Measurements from ENCODE around the gene MDFIC2. TPM values are rescaled to one million over a fixed set of nuclear protein-coding genes. Genes with fewer than 3 reads are reported as not detected.

Gene MDFIC2
- total RNA-seq, 1 donor from 2014 or later: not detected

- Mint-ChIP-seq H3K4me3 (ENCODE audit: low read depth) (no peak overlapping the region), H3K4me1 (ENCODE audit: low read depth) (peaks cover 2% of the 10 kb centered on the region), H3K9me3 (ENCODE audit: low read depth) (no peaks in the 10 kb centered on the region), H3K36me3 (ENCODE audit: insufficient read depth) (no peaks in the 10 kb centered on the region), H3K27ac (no peak overlapping the region), H3K27me3 (peaks cover 34% of the 10 kb centered on the region)
- no peak for TF ChIP-seq CTCF (IDR thresholded peaks at IDR 0.05; ENCODE audit: unreplicated experiment)
- DNase-seq (ENCODE audit: low spot score, unreplicated experiment): no peak
Observed at GRCh38 chr3:70176224-70176623, 136.2 kb downstream of the MDFIC2 start.

- Mint-ChIP-seq H3K4me1 (ENCODE audit: low read depth) (no peaks in the 10 kb centered on the region), H3K27ac (no peak overlapping the region), H3K36me3 (ENCODE audit: insufficient read depth) (no peaks in the 10 kb centered on the region), H3K9me3 (ENCODE audit: low read depth) (peaks cover 7% of the 10 kb centered on the region), H3K27me3 (peaks cover 16% of the 10 kb centered on the region), H3K4me3 (ENCODE audit: low read depth) (no peak overlapping the region)
- no peak for DNase-seq (ENCODE audit: low spot score, unreplicated experiment)
- TF ChIP-seq CTCF (IDR thresholded peaks at IDR 0.05; ENCODE audit: unreplicated experiment): no peak
Observed at GRCh38 chr3:70156808-70157207, 155.6 kb downstream of the MDFIC2 start.

- Mint-ChIP-seq H3K4me3 (ENCODE audit: low read depth) (no peak overlapping the region), H3K27me3 (peaks cover 3% of the 10 kb centered on the region), H3K9me3 (ENCODE audit: low read depth) (peaks cover 4% of the 10 kb centered on the region), H3K27ac (no peak overlapping the region), H3K36me3 (ENCODE audit: insufficient read depth) (no peaks in the 10 kb centered on the region), H3K4me1 (ENCODE audit: low read depth) (no peaks in the 10 kb centered on the region)
- no peak for TF ChIP-seq CTCF (IDR thresholded peaks at IDR 0.05; ENCODE audit: unreplicated experiment)
- no peak for DNase-seq (ENCODE audit: low spot score, unreplicated experiment)
Observed at GRCh38 chr3:70150599-70150998, 161.8 kb downstream of the MDFIC2 start.

- H3K36me3 Mint-ChIP-seq (ENCODE audit: insufficient read depth): no peaks in the 10 kb centered on the region
Observed at GRCh38 chr3:70149714-70150400, 162.6 kb downstream of the MDFIC2 start.

More at GRCh38 chr3:70149714-70150400, 162.6 kb downstream of the MDFIC2 start:
- TF ChIP-seq CTCF (IDR thresholded peaks at IDR 0.05; ENCODE audit: unreplicated experiment): no peak
- H3K9me3 Mint-ChIP-seq (ENCODE audit: low read depth): peaks cover 11% of the 10 kb centered on the region
- H3K27me3 Mint-ChIP-seq: peaks cover 3% of the 10 kb centered on the region
- H3K27ac Mint-ChIP-seq: no peak overlapping the region
- no peaks in the 10 kb centered on the region for H3K4me1 Mint-ChIP-seq (ENCODE audit: low read depth)
- no peak for DNase-seq (ENCODE audit: low spot score, unreplicated experiment)
- H3K4me3 Mint-ChIP-seq (ENCODE audit: low read depth): no peak overlapping the region
